ENCODE measurements around the gene DAAM2. TPM values are rescaled to one million over a fixed set of nuclear protein-coding genes. Genes with fewer than 3 reads are reported as not detected.

Gene DAAM2
- total RNA-seq, 1 donor from 2014 or later: 0.59 TPM

GRCh38 chr6:39776581-39776980 lies 15.6 kb upstream of the DAAM2 start:
- H3K4me1 Mint-ChIP-seq (ENCODE audit: low read depth, unreplicated experiment): peaks cover 2% of the 10 kb centered on the region
- no peaks in the 10 kb centered on the region for H3K9me3 Mint-ChIP-seq (ENCODE audit: unreplicated experiment)
- peaks cover 1% of the 10 kb centered on the region for H3K27me3 Mint-ChIP-seq (ENCODE audit: unreplicated experiment)
- no peak for DNase-seq
- H3K4me3 Mint-ChIP-seq (ENCODE audit: unreplicated experiment): no peak overlapping the region
- H3K36me3 Mint-ChIP-seq (ENCODE audit: unreplicated experiment): no peaks in the 10 kb centered on the region
- H3K27ac Mint-ChIP-seq (ENCODE audit: unreplicated experiment): no peak overlapping the region
- no peak for TF ChIP-seq CTCF (IDR thresholded peaks at IDR 0.05; ENCODE audit: partially characterized antibody, unreplicated experiment)

- H3K9me3 Mint-ChIP-seq (ENCODE audit: unreplicated experiment): no peaks in the 10 kb centered on the region
- no peaks in the 10 kb centered on the region for H3K36me3 Mint-ChIP-seq (ENCODE audit: unreplicated experiment)
- H3K4me1 Mint-ChIP-seq (ENCODE audit: low read depth, unreplicated experiment): peaks cover 2% of the 10 kb centered on the region
- TF ChIP-seq CTCF (IDR thresholded peaks at IDR 0.05; ENCODE audit: partially characterized antibody, unreplicated experiment): no peak
- peaks cover 1% of the 10 kb centered on the region for H3K27me3 Mint-ChIP-seq (ENCODE audit: unreplicated experiment)
- no peak overlapping the region for H3K4me3 Mint-ChIP-seq (ENCODE audit: unreplicated experiment)
- DNase-seq: no peak
- no peak overlapping the region for H3K27ac Mint-ChIP-seq (ENCODE audit: unreplicated experiment)
Observed at GRCh38 chr6:39777218-39777617, 15.0 kb upstream of the DAAM2 start.

- TF ChIP-seq CTCF (IDR thresholded peaks at IDR 0.05; ENCODE audit: partially characterized antibody, unreplicated experiment): no peak
- no peak overlapping the region for H3K27ac Mint-ChIP-seq (ENCODE audit: unreplicated experiment)
- no peaks in the 10 kb centered on the region for H3K9me3 Mint-ChIP-seq (ENCODE audit: unreplicated experiment)
- no peak for DNase-seq
- H3K4me1 Mint-ChIP-seq (ENCODE audit: low read depth, unreplicated experiment): peaks cover 2% of the 10 kb centered on the region
- H3K27me3 Mint-ChIP-seq (ENCODE audit: unreplicated experiment): peaks cover 1% of the 10 kb centered on the region
- no peaks in the 10 kb centered on the region for H3K36me3 Mint-ChIP-seq (ENCODE audit: unreplicated experiment)
- no peak overlapping the region for H3K4me3 Mint-ChIP-seq (ENCODE audit: unreplicated experiment)
Observed at GRCh38 chr6:39777661-39778060, 14.5 kb upstream of the DAAM2 start.

- Mint-ChIP-seq H3K4me3 (ENCODE audit: unreplicated experiment) (no peak overlapping the region), H3K27me3 (ENCODE audit: unreplicated experiment) (peaks cover 1% of the 10 kb centered on the region), H3K27ac (ENCODE audit: unreplicated experiment) (no peak overlapping the region), H3K9me3 (ENCODE audit: unreplicated experiment) (no peaks in the 10 kb centered on the region), H3K36me3 (ENCODE audit: unreplicated experiment) (no peaks in the 10 kb centered on the region), H3K4me1 (ENCODE audit: low read depth, unreplicated experiment) (peaks cover 2% of the 10 kb centered on the region)
- no peak for DNase-seq
- no peak for TF ChIP-seq CTCF (IDR thresholded peaks at IDR 0.05; ENCODE audit: partially characterized antibody, unreplicated experiment)
Observed at GRCh38 chr6:39778581-39779255, 13.5 kb upstream of the DAAM2 start.

- Mint-ChIP-seq H3K4me1 (ENCODE audit: low read depth, unreplicated experiment) (no peaks in the 10 kb centered on the region), H3K27ac (ENCODE audit: unreplicated experiment) (no peak overlapping the region), H3K4me3 (ENCODE audit: unreplicated experiment) (no peak overlapping the region), H3K27me3 (ENCODE audit: unreplicated experiment) (peaks cover 2% of the 10 kb centered on the region), H3K36me3 (ENCODE audit: unreplicated experiment) (no peaks in the 10 kb centered on the region), H3K9me3 (ENCODE audit: unreplicated experiment) (no peaks in the 10 kb centered on the region)
- no peak for TF ChIP-seq CTCF (IDR thresholded peaks at IDR 0.05; ENCODE audit: partially characterized antibody, unreplicated experiment)
- DNase-seq: no peak
Observed at GRCh38 chr6:39785281-39785680, 6.9 kb upstream of the DAAM2 start.

Measured in glutamatergic neuron (in vitro differentiated cells).